Measurements from ENCODE around the gene GALK2.
"Not testable (repeated sequence)": the region's sequence is repeated elsewhere in the genome, so short reads cannot be mapped to it uniquely, and the experiment has no call there.

Gene GALK2

GRCh38 chr15:49223536-49224274 is 53.7 kb downstream of the GALK2 start:
- no peak for DNase-seq (ENCODE audit: low spot score)

DNA sequence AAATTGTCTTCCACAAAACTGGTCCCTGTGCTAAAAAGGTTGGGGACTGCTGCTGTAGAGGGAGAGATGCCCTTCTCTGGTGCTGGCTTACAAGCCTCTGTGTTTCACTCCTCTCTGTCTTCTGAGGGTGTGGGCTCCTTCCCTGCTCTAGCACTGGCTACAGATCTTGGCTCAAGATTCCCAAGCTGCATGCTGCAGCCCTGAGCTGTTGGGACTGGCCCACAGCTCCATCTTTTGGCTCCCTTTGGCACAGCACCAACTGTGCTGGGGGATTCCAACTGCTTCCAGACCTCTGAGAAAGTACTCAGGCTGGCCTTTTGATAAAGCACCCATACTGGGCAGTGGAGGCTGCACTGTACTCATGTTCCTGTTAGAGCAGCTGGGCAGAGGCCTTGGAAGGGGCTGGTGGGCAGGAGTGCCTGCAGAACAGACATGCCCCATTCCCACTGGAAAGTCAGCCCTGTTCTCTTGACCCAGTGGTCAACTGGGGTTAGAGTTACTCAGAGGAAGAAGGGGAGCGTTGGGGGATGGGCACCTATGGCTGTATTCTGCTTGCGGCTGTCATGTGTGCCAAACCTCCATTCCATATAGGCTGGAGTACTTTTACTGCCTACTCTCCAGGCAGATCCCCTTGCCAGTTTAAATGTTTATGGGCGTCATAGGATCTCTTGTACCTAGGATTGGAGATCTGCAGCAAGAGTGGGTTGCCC is 55.7 kb downstream of the GALK2 start:
- DNase-seq (ENCODE audit: low spot score), result peak; percentile 34

- no peak for DNase-seq (ENCODE audit: low spot score)
Observed at GRCh38 chr15:49227602-49228001, 57.6 kb downstream of the GALK2 start.

DNA sequence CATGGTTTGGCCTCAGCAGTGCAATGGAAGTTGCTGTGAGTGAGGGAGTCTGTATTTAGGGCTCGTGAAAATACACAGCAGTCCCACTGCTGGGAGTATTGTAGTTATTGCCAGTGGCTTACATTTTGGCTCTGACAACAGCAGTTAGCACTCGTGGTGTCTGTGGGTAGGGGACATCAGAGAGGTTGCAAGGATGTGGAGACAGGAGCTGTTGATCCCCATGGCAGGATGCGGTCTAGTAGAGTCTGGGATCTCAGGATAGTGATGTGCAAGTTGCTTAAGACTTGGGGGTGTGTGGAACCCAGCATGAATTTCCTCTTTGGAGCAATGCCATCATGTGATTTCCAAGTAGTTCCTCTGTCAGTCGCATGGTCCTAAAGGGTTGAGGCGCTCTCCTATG is 59.9 kb downstream of the GALK2 start:
- no peak for DNase-seq (ENCODE audit: low spot score)

DNA sequence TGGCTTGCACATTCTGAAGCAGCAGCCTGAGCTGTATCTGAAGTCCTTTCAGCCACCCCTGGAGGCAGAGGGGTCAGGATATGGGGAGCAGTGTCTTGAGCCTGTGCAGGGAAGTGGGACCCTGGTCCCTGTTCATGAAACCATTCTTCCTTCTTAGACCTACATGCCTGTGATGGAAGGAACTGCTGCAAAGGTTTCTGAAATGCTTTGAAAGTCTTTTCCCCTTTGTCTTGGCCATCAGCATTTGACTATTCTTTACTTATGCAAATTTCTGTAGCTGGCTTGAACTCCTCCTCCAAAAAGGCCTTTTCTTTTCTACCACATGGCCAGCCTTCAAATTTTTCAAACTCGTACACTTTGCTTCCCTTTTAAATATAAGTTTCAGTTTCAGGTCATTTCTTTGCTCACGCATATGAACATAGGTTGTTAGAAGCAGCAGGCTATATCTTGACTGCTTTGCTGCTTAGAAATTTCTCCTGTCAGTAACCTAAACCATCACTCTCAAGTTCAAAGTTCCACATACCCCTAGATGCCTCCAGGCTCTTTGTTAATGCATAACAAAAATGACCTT is 62.3 kb downstream of the GALK2 start:
- no peak for DNase-seq (ENCODE audit: low spot score)

- peak; percentile 9 for DNase-seq (ENCODE audit: low spot score)
Observed at GRCh38 chr15:49235446-49236124, 65.5 kb downstream of the GALK2 start.

DNA sequence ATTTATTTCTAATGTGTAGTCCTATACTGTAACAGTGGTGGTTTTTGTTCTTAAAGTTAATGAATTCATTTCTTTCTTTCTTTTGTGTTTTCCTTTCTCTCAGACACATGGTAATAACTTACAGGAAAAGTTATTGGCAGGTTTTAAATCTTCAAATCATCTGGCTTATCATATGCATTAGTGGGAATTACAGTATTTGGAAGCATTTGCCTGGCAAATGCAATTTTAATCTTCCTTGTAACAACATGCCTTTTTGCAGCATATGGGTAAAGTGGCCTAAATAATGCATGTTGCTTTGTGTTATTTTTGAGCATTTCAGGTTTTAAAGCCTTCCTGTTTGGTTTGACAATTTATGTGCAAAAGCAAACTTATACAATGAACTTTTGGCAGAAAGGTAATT is 66.8 kb downstream of the GALK2 start:
- DNase-seq (ENCODE audit: low spot score), result no peak

GRCh38 chr15:49238342-49238741 is 68.3 kb downstream of the GALK2 start:
- no peak for DNase-seq (ENCODE audit: low spot score)

DNA sequence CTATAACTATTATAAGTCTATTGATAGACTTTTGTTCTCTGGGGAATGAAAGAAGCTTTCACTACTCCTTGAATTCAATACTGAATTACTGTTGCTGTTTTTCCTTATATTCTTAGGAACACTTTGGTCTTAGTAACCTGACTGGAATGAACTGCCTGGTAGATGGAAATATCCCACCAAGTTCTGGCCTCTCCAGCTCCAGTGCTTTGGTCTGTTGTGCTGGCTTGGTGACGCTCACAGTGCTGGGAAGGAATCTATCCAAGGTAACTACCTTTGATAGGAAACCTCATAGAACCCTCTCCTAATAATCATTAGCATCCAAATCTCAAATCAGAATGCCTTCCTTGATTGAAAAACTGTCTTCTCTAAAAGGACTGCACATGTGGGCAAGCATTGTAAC is 69.1 kb downstream of the GALK2 start:
- no peak for DNase-seq (ENCODE audit: low spot score)

DNA sequence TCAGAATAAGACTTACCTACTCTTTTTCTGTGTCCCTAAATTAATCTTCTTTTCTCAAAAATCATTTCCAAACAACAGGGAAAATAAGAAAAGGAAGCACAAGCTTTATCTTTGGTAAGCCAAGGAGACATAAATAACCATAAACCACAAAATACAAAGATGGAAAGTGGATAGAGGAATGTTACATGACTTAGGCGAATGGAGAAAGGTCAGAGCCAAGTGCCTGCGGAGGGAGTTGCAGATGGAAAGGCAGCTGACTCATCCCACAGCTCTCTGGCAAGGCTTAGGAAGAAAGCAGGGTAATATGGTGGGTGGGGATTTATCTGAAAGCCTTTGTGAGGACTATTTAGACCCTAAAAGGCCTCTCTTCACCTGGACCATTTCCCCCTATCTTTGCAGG is 72.8 kb downstream of the GALK2 start:
- no peak for DNase-seq (ENCODE audit: low spot score)

DNA sequence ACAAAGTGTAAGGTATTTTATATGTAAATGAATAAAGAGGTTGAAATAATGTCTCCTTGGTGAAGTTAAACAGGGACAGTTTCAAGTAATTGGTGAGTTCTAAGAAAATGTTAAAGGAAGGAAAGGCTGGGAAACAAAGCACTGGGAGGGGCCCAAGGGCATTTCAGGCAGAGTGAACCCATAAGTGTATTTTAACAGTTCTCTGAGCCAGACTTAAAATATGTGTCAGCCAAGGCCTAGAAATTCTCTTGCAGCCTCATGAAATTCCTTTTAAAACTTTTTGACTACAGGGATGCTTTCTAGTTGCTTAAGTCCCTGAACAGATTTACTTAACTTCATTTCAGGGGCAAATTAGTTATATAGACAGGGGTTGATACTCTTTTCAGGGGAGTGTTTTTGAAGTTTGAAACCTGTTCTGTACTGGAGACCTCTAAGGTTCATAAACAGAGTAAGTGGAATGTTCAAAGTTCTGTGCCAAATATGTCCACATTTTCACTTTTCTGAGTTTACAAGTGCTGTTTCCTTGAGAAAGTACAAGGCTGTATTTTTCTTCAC is 77.6 kb downstream of the GALK2 start:
- no peak for DNase-seq (ENCODE audit: low spot score)

DNA sequence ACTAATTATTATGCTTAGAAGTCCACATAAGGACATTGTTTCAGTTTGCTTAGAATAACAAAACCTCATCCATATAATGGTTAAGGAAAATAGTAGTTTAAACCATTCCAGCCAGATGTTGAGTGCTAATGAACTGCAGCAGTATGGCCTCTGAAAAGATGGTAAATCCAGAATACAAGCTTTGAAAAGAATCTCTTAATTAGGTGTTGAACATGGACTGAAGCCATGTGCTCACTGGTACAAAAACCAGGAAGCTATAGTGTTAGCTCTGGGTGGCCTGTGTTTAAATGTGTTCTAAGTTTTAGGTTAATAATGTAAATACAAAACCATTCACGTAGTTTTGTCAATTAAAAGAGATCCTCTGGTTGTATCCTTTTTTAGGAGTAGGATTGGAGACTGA is 78.2 kb downstream of the GALK2 start:
- DNase-seq (ENCODE audit: low spot score), result no peak

- no peak for DNase-seq (ENCODE audit: low spot score)
Observed at GRCh38 chr15:49255966-49256759, 86.1 kb downstream of the GALK2 start.

- not testable (repeated sequence) for DNase-seq (ENCODE audit: low spot score)
Observed at GRCh38 chr15:49265117-49265516, 95.1 kb downstream of the GALK2 start.

- DNase-seq (ENCODE audit: low spot score), result no peak
Observed at GRCh38 chr15:49265911-49266310, 95.9 kb downstream of the GALK2 start.

DNA sequence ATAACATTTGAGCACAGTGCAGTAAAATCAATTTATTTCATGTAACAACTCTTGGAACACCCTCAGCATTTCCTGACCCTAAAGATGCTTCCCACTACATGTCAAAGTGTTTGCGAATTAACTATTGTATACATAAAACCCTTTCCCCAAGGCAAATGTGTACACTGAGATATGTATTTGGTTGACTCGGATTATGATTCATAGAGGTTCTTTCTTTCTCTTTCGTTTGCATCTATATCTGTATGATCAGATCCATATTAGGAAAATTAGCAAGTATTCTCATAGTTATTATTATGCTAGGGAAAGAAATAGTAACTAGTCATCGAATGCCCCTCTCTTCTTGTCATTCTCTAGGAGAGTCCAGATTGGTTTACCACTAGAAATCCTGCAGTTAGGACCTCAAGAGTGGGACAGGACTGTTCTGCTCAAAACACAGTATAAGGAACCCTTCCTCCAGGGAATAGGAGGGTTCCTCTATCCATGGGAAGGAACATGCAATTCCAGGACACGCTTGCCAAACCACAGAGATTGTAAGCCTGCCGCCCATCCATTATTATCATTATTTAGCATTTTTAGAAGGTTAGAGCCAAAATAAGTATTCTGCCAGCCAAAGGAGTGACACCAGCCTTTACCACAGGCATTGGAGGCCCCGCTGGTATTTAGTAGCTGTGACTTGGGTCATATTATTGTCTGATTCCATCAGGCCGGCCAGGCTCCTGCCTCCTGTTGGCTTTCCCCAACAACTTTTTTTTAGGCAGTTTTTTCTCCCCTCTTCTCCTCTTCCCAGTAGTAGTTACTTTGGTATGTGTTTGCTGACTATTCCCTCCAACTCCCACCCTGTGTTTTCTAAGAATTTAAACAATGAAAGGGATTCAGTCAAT is 100.7 kb downstream of the GALK2 start:
- DNase-seq (ENCODE audit: low spot score), result no peak

DNA sequence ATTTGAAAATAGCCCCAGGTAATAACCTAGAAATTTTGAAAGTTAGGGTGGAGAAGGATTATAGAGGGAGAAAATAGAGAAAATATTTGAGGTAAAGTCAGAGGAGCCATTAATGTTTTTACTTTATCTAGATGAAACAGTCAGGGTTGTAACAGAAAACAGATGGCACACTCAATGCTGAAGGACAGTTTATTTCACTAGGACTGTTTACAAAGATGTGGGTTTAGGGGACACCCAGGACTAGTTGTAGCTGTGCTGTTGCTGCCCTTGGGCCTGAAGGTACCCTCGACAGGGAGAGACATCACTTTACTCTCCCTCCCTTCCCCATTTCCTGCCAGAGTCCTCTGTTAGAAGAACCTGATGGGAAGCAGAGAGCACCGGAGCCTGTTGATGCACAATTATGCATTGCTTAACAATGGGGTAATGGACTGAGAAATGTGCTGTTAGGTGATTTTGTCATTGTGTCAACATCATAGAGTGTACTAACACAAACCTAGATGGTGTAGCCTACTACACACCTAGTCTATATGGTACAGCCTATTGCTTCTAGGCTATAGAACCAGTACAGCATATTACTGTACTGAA is 103.8 kb downstream of the GALK2 start:
- no peak for DNase-seq (ENCODE audit: low spot score)

DNA sequence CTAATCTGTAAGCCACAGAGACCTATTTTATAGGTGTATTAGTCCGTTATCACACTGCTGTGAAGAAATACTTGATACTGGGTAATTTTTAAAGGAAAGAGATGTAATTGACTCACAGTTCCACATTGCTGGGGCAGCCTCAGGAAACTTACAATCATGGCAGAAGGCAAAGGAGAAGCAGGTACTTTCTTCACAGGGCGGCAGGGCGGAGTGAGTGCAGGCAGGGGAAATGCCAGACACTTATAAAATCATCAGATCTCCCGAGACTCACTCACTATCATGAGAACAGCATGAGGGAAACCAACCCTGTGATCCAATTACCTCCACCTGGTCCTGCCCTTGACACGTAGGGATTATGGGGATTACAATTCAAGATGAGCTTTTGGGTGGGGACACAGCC is 108.7 kb downstream of the GALK2 start:
- no peak for DNase-seq (ENCODE audit: low spot score)

DNA sequence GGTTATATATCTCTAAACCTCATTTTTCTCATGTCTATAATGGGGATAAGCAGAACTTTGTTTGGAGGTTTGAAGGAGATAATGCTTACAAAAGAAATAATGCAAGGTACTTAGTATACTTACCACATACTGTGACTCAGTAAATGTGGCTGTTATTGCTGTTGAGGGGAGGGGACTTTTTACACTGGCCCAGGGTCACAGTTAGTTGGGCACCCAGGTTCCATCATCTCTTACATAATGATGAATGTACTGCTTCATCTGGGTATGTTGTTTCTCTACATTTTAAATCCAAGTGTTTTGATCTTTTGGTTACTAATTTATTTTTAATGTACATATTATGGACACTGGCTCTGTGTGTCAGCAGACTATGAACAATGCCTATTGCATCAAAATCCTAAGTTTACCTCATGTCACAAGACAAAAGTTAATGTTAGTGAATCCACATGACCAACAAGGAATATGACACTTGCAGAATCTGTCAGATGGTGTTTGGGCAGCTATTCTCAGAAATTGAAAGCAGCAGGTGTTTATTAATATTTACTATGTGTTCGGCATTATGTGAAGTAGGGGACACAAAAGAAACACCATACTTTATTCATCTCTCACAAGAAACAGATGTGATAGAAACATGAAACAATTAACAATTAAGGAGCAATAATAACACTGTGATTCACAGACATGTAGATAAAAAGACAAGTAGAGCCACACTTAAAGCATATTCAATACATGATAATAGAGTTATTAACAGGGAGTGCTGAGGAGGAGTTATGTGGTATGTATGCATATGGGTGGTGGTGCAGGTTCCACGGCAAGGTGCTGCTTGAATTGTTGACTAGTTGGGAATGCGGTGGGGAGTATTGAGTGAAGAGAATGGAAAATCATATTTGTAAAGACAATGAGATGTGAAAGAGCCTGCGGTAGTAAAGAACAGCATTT is 109.7 kb downstream of the GALK2 start:
- DNase-seq (ENCODE audit: low spot score), result no peak

Data from HuH-7 (cell line).